Measurements from ENCODE around the gene PSMA8. TPM values are rescaled to one million over a fixed set of nuclear protein-coding genes. Genes with fewer than 3 reads are reported as not detected.
A peak's percentile ranks its signal among the peaks of the same experiment; 100 is the strongest.
"Not testable (repeated sequence)": the region's sequence is repeated elsewhere in the genome, so short reads cannot be mapped to it uniquely, and the experiment has no call there.

PSMA8 gene
- total RNA-seq, 1 experiment from 2014 or later = not detected

DNA sequence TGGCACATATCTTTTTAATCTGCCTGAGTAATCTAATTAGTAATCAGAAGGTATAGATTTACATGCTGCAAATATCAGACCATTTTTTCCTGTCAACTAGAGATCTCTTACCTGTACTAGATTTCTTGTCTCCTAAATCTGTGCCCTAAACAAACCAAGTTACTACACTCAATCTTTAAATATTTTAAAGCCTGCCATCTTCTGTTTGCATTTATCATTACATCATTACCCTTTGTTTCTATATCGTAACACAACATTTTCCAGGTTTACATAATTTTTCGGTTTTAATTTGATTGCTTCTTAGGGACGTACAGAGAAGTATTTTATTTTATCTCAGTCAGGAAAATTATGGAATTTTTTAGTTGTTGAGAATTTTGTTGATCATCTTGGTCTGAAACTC, 25.7 kb downstream of the PSMA8 start:
- H2AFZ ChIP-seq = no peak overlapping the region
- DNase-seq = no peak
- no peaks in the 10 kb centered on the region for H3K9me3 ChIP-seq (ENCODE audit: insufficient read depth, low read depth)
- no peaks in the 10 kb centered on the region for H3K9me2 ChIP-seq (ENCODE audit: insufficient read depth)
- no peak overlapping the region for H3K27ac ChIP-seq
- intact Hi-C loops (cut with micrococcal nuclease; ENCODE audit: unreplicated experiment) = no loop called here
- no peaks in the 10 kb centered on the region for H3K27me3 ChIP-seq (ENCODE audit: insufficient read depth, low read depth)
- H3K4me1 ChIP-seq (replicated peaks; ENCODE audit: insufficient read depth) = no peaks in the 10 kb centered on the region
- TF ChIP-seq EZH2 (IDR thresholded peaks at IDR 0.05; ENCODE audit: low read depth) = no peak
- TF ChIP-seq, protein P1, sequence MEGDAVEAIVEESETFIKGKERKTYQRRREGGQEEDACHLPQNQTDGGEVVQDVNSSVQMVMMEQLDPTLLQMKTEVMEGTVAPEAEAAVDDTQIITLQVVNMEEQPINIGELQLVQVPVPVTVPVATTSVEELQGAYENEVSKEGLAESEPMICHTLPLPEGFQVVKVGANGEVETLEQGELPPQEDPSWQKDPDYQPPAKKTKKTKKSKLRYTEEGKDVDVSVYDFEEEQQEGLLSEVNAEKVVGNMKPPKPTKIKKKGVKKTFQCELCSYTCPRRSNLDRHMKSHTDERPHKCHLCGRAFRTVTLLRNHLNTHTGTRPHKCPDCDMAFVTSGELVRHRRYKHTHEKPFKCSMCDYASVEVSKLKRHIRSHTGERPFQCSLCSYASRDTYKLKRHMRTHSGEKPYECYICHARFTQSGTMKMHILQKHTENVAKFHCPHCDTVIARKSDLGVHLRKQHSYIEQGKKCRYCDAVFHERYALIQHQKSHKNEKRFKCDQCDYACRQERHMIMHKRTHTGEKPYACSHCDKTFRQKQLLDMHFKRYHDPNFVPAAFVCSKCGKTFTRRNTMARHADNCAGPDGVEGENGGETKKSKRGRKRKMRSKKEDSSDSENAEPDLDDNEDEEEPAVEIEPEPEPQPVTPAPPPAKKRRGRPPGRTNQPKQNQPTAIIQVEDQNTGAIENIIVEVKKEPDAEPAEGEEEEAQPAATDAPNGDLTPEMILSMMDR (conservative IDR thresholded peaks at IDR 0.05) = peak; percentile 38; the same call in 1 of the 2 replicates
- H3F3A ChIP-seq (ENCODE audit: insufficient read depth, low read depth) = no peaks in the 10 kb centered on the region
- CTCF ChIA-PET = no interaction called here
- no peaks in the 10 kb centered on the region for H3K79me2 ChIP-seq (ENCODE audit: low read depth)
- H3K4me3 ChIP-seq = no peak overlapping the region
- POLR2A ChIA-PET (ENCODE audit: unreplicated experiment) = no interaction called here
- no peaks in the 10 kb centered on the region for H3K36me3 ChIP-seq (ENCODE audit: low read depth)
- BruUV-seq (replicated peaks) = no TSS peak
- H4K20me1 ChIP-seq (ENCODE audit: insufficient read depth) = no peaks in the 10 kb centered on the region
- H3K4me2 ChIP-seq = no peak overlapping the region

DNA sequence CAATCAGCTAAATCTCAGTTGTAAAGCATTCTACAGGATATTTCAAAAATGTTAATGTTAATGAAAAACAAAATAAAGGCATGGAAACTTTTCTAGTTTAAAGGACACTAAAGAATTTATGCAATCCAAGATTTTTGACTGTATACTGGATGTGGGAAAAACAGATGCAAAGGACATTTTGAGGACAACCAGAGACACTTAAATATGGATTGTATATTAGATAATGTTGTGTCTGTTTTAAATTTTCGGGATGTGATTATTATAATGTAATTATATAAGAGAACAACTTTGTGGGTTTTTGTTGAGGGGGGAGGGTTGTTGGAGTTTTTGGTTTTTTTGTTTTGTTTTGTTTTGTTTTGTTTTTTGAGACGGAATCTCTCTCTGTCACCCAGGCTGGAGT, 30.9 kb downstream of the PSMA8 start:
- H3K36me3 ChIP-seq (ENCODE audit: low read depth) = no peaks in the 10 kb centered on the region
- H3K4me1 ChIP-seq (replicated peaks; ENCODE audit: insufficient read depth) = no peaks in the 10 kb centered on the region
- H3K79me2 ChIP-seq (ENCODE audit: low read depth) = no peaks in the 10 kb centered on the region
- POLR2A ChIA-PET (ENCODE audit: unreplicated experiment) = no interaction called here
- H3F3A ChIP-seq (ENCODE audit: insufficient read depth, low read depth) = no peaks in the 10 kb centered on the region
- BruUV-seq (replicated peaks) = no TSS peak
- H3K27me3 ChIP-seq (ENCODE audit: insufficient read depth, low read depth) = no peaks in the 10 kb centered on the region
- no peaks in the 10 kb centered on the region for H3K9me2 ChIP-seq (ENCODE audit: insufficient read depth)
- H4K20me1 ChIP-seq (ENCODE audit: insufficient read depth) = no peaks in the 10 kb centered on the region
- intact Hi-C loops (cut with micrococcal nuclease; ENCODE audit: unreplicated experiment) = no loop called here
- no peak overlapping the region for H3K4me3 ChIP-seq
- H3K9me3 ChIP-seq (ENCODE audit: insufficient read depth, low read depth) = no peaks in the 10 kb centered on the region
- CTCF ChIA-PET = no interaction called here
- DNase-seq = no peak
- H2AFZ ChIP-seq = no peak overlapping the region
- TF ChIP-seq, protein P1 (conservative IDR thresholded peaks at IDR 0.05) = no peak
- no peak for TF ChIP-seq EZH2 (IDR thresholded peaks at IDR 0.05; ENCODE audit: low read depth)
- no peak overlapping the region for H3K4me2 ChIP-seq
- no peak overlapping the region for H3K27ac ChIP-seq

DNA sequence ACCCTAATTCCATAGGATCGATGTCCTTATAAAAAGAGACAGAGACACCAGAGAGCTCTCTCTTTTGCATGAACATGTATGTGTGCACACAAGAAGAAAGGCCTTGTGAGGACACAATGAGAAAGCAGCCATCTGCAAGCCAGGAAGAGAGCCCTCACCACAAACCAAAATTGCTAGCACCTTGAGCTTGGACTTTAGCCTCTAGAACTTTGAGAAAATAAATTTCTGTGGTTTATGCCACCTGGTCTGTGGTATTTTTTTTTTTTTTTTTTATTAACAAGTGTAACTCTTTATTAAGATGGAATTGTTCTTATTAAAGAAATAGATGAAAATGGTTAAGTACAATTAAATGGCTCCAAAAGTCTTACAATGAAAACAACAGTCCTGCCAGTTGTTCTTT, 33.9 kb downstream of the PSMA8 start:
- H3K4me3 ChIP-seq; H3K4me2 ChIP-seq; H3K9me2 ChIP-seq (ENCODE audit: insufficient read depth); H3K27me3 ChIP-seq (ENCODE audit: insufficient read depth, low read depth); POLR2A ChIA-PET (ENCODE audit: unreplicated experiment); H3F3A ChIP-seq (ENCODE audit: insufficient read depth, low read depth); H3K4me1 ChIP-seq (replicated peaks; ENCODE audit: insufficient read depth); H3K27ac ChIP-seq; BruUV-seq (replicated peaks); CTCF ChIA-PET; H3K36me3 ChIP-seq (ENCODE audit: low read depth); H3K9me3 ChIP-seq (ENCODE audit: insufficient read depth, low read depth); H3K79me2 ChIP-seq (ENCODE audit: low read depth); H4K20me1 ChIP-seq (ENCODE audit: insufficient read depth); H2AFZ ChIP-seq; intact Hi-C loops (cut with micrococcal nuclease; ENCODE audit: unreplicated experiment); DNase-seq: not testable (repeated sequence)

DNA sequence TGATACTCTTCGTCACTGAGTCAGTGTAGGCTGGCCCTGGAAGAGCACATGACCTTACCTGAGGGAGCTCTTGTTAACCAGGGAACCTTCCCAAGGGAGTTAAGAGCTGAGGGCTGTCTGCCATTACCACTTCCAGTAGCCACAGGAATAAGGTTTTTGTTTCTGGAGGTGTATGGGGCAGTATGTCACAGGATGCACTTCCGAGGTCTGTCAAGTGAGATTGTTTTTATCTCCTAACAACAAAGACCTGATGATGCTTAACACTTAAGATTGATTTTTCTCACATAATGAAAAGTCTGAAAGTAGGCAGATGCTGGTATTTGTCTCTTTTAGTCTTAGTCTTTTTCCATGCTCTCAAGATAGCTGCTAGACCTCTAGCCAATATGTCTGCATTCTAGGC, 41.8 kb downstream of the PSMA8 start:
- no peaks in the 10 kb centered on the region for H3K9me3 ChIP-seq (ENCODE audit: insufficient read depth, low read depth)
- no peaks in the 10 kb centered on the region for H3K4me1 ChIP-seq (replicated peaks; ENCODE audit: insufficient read depth)
- H3K27ac ChIP-seq = no peak overlapping the region
- no peaks in the 10 kb centered on the region for H3K36me3 ChIP-seq (ENCODE audit: low read depth)
- no peaks in the 10 kb centered on the region for H3K79me2 ChIP-seq (ENCODE audit: low read depth)
- no peak for TF ChIP-seq EZH2 (IDR thresholded peaks at IDR 0.05; ENCODE audit: low read depth)
- TF ChIP-seq, protein P1 (conservative IDR thresholded peaks at IDR 0.05) = no peak
- H3K27me3 ChIP-seq (ENCODE audit: insufficient read depth, low read depth) = no peaks in the 10 kb centered on the region
- no peaks in the 10 kb centered on the region for H4K20me1 ChIP-seq (ENCODE audit: insufficient read depth)
- POLR2A ChIA-PET (ENCODE audit: unreplicated experiment) = no interaction called here
- CTCF ChIA-PET = no interaction called here
- H3K4me3 ChIP-seq = no peak overlapping the region
- no peak overlapping the region for H2AFZ ChIP-seq
- no peak overlapping the region for H3K4me2 ChIP-seq
- H3F3A ChIP-seq (ENCODE audit: insufficient read depth, low read depth) = no peaks in the 10 kb centered on the region
- intact Hi-C loops (cut with micrococcal nuclease; ENCODE audit: unreplicated experiment) = no loop called here
- H3K9me2 ChIP-seq (ENCODE audit: insufficient read depth) = no peaks in the 10 kb centered on the region
- DNase-seq = no peak
- no TSS peak for BruUV-seq (replicated peaks)
